ENCODE measurements around the gene ELMO1. TPM values are rescaled to one million over a fixed set of nuclear protein-coding genes. Genes with fewer than 3 reads are reported as not detected.
A peak's percentile ranks its signal among the peaks of the same experiment; 100 is the strongest.

Gene ELMO1
- total and polyA plus RNA-seq, 2 experiments from 2014 or later, result 6.5 to 24.9 TPM

- TF ChIP-seq CTCF (conservative IDR thresholded peaks at IDR 0.05; ENCODE audit: low read depth in 2 of 2) (no peak), REST (IDR thresholded peaks at IDR 0.05; ENCODE audit: unreplicated experiment) (no peak), POLR2AphosphoS5 (IDR thresholded peaks at IDR 0.05; ENCODE audit: low read depth) (no peak), ZNF331 (CRISPR knock-in tag; IDR thresholded peaks at IDR 0.05; ENCODE audit: low read depth) (no peak), ZNF114 (CRISPR knock-in tag; IDR thresholded peaks at IDR 0.05) (no peak)
Measured at GRCh38 chr7:37362802-37363201, 85.9 kb downstream of the ELMO1 start (continued).

- TF ChIP-seq ZNF114 (CRISPR knock-in tag; IDR thresholded peaks at IDR 0.05) (no peak), CTCF (conservative IDR thresholded peaks at IDR 0.05; ENCODE audit: low read depth in 2 of 2) (no peak), JUNB (IDR thresholded peaks at IDR 0.05; ENCODE audit: unreplicated experiment) (no peak), EZH2 (IDR thresholded peaks at IDR 0.05; ENCODE audit: low read depth, unreplicated experiment) (no peak)
- H3K9me2 ChIP-seq (ENCODE audit: insufficient read depth), result 0 out of 2 replicates have a peak, but pooled peaks cover 6% of the 10 kb centered on the region
- H3K27ac Mint-ChIP-seq, result no peak overlapping the region
- H3K4me1 Mint-ChIP-seq, result peaks cover 10% of the 10 kb centered on the region
- H2AFZ ChIP-seq, result no peak overlapping the region
- no peak overlapping the region for H3K4me2 ChIP-seq
- H4K20me1 ChIP-seq (replicated peaks; ENCODE audit: insufficient read depth), result no peaks in the 10 kb centered on the region
- H3K36me3 ChIP-seq (ENCODE audit: insufficient read depth), result no peaks in the 10 kb centered on the region
- H3K4me3 ChIP-seq, result no peak overlapping the region
- no peaks in the 10 kb centered on the region for H3K27me3 ChIP-seq (ENCODE audit: insufficient read depth)
- no peak overlapping the region for H3K4me3 Mint-ChIP-seq
- H3K36me3 Mint-ChIP-seq (ENCODE audit: low read depth), result no peaks in the 10 kb centered on the region
- no peaks in the 10 kb centered on the region for H3K27me3 Mint-ChIP-seq (ENCODE audit: insufficient read depth, low read depth, poor library complexity)
- no peak overlapping the region for H3K27ac ChIP-seq (ENCODE audit: low read depth)
- H3K9me3 Mint-ChIP-seq, result no peaks in the 10 kb centered on the region
- H3K79me2 ChIP-seq (replicated peaks; ENCODE audit: insufficient read depth), result no peaks in the 10 kb centered on the region
- no peaks in the 10 kb centered on the region for H3F3A ChIP-seq (replicated peaks; ENCODE audit: low read depth)
- ATAC-seq, result peak; percentile 26; the same call in 1 of the 3 replicates
- H3K4me1 ChIP-seq (ENCODE audit: insufficient read depth), result peaks cover 3% of the 10 kb centered on the region; the same call in 1 of the 2 replicates
- DNase-seq (ENCODE audit: low spot score), result no peak
Measured at GRCh38 chr7:37360484-37360883, 88.2 kb downstream of the ELMO1 start.

All from GM23338 (cell line).